Measurements from ENCODE around the gene EYA3.

- TF ChIP-seq CTCF (conservative IDR thresholded peaks at IDR 0.05) (no peak), ZFX (IDR thresholded peaks at IDR 0.05) (no peak)
Measured at GRCh38 chr1:27968692-27969091, 119.7 kb downstream of the EYA3 start.
